ENCODE data around the gene SNAI1.
"Not testable (repeated sequence)": the region's sequence is repeated elsewhere in the genome, so short reads cannot be mapped to it uniquely, and the experiment has no call there.

Gene SNAI1

DNA sequence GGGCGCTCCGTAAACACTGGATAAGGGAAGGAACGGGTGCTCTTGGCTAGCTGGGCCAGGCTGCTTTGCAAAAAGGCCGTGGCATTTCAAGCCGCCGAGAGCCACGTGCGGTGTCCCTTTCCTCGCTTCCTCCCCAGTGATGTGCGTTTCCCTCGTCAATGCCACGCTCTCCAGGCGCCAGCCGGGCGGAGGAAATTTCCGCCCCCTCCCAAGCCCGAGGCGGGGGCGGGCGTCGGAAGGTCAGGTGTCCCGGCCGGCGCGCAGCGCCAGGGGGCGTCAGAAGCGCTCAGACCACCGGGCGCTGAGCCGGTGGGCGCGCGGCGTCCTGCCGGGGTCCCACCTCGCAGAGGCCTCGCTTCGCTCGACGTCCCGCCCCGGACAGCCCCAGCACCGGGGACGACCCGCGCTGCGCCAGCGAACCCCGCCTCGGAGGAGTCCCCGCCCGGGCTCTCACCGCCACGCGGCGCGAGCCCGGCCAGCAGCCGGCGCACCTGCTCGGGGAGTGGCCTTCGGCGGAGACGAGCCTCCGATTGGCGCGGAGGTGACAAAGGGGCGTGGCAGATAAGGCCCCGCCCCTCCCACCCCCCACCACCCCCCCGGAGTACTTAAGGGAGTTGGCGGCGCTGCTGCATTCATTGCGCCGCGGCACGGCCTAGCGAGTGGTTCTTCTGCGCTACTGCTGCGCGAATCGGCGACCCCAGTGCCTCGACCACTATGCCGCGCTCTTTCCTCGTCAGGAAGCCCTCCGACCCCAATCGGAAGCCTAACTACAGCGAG, at the start of gene SNAI1:
SNAI1 (plus strand) TSS at position 635 of the 777 bp plus-strand sequence; CDS start at position 715, 80 bp downstream.
- DNase-seq (ENCODE audit: low read depth in 2 of 2) = peak; percentile 78

DNA sequence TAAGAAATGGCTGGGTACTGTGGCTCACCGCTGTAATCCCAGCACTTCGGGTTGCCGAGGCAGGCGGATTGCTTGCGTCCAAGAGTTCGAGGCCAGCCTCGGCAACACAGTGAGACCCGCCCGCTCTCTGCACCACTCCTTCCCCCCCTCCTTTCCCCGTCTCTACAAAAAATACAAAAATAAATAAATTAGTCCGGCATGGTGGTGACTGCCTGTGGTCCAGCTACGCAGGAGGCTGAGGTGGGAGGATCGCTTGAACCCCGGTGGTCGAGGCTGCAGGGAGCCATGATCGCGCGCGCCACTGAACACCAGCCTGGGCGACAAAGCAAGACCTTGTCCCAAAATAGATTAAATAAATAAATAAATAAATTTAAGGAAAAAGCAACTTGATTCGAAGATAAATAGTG, 47.0 kb upstream of the SNAI1 start:
- no peak for DNase-seq (ENCODE audit: low read depth in 2 of 2)

DNA sequence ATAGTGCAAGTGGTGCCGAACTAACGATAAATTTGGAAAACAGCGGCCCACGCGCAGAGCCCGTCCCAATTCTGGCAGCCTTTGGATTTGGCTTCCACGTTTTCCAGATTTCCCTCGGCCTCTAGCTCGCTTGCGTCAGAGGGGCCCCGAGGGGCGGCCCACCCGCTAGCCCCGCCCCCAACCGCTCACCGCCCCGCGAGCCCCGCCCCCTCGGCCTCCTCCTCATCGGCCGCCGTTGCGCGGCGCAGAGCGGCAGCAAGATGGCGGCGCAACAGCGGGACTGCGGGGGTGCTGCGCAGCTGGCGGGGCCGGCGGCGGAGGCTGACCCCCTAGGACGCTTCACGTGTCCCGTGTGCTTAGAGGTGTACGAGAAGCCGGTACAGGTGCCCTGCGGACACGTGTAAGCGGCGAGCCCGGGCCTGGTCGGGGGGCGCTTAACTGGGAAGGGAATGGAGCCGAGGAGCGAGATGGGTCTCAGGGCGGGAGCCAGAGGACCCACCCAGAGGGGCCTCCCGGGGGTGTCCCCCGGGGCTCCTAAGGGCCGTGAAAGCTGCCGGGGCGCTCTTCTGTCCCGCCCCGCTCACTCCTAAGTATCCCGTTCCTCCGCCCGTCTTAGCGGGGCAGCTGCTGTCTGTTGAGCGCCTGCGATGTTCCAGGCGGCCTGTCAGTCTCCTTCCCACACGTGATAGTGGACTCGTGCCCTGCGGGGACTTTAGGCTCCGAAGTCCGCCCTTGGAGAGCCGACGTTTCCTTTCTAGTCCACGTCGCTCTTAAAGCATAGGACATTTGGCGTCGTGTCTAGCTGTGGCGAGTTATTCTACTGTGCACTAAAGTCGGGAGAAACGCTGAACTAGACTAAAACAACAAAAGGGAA, 46.4 kb upstream of the SNAI1 start, which contains the start of gene RNF114:
RNF114 (plus strand) TSS at position 245 of the 874 bp plus-strand sequence; CDS start at position 261, 16 bp downstream.
- DNase-seq (ENCODE audit: low read depth in 2 of 2) = peak; percentile 79 to 89

DNA sequence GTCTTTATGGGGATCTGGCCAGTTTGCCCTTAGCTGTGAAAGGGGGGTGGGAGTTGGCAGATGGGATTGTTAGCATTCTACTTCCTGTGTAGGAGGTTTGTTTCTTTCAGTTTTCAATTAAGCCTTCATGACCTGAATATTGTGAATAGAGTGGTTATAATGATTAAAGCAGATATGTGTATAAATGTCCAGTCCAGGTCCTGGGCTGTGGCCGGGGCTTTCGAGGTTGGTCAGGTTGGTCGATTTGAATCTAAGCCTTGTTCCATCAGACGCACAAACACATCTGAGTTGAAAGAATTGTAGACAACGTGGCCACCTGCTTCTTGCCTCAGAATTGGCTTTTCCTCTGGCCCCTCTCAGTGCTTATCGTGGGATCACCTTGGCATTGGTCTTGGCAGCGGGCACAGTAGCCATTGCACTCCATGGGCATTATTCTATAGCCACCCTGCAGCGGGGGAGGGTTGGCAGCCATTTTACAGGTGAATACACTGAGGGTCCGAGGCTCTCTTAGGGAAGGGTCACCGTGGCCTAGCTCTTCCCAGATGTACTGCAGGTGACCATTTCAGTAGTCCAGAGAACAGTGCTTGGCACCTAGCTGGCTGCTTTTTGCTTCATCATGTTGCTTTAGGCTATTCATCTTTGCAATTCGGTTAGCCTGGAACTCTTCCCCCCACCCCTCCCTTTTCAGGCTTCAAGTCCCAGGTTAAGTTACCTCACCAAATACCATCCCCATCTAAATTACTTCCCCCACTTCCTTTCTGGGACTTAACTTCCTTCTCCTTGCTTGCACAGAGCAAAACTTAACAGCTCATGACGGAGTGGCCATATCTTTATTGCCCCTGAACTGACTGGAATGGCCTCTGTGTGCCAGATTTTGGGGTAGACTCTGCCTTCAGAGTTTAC, 45.5 kb upstream of the SNAI1 start:
- no peak for DNase-seq (ENCODE audit: low read depth in 2 of 2)

DNA sequence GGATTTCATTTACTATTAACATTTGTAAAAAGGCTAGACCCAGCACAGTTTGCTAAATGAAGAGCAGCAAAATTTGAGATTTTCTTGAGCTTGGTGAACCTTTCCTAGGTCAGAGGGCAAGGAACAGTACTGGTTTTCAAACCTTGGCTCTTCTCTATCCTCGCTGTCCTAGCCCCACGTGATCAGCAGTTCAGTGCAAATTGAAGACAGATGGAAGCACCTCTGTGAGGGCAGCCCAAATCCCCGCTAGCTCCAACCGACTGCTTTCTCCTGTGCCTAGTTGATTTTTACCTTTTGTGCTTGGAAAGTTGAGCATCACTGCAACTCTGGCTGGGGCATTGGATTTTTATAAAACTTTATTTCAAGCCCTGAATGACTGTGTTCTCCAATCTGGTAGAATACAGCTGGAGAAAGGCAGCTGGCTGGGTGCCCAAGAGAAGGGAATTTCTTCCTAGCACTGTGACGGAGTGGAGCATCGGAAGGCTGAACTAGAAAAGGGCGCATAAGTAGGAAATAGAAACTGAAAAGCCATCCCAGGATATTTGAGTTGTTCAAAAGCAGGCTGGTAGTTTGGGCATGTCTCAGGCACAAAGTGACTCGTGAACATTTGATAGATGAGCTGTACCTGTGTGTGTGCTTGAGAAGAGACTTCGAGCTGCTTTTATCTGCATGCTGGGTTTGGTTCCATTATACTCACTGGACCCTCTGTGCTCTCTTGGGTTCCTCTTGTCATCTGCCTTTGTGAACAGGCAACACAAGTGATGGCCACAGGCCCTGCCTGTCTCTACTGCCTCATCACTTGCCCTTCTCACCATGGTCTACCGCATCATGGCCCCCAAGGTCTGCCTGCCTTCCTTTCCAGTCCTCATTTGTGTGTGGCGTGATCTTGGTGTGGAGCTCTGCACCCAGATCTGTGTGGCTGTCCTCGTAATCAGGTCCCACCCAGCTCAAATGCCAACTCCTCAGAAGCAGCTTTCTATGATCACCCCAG, 44.3 kb upstream of the SNAI1 start:
- no peak for DNase-seq (ENCODE audit: low read depth in 2 of 2)

DNA sequence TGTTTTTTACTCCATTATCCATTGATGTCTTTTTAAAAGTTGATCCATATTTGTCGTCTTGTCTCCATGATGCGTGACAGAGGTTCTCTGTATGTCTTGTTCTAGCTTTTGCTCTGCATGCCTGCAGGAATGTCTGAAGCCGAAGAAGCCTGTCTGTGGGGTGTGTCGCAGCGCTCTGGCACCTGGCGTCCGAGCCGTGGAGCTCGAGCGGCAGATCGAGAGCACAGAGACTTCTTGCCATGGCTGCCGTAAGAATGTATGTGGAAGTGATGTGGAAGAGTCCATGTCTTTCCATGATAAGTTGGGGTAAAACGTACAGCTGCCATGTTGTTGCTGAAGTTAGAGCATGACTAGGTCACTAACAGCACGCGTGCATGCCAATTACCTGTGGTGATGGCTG, 41.3 kb upstream of the SNAI1 start:
- DNase-seq (ENCODE audit: low read depth in 2 of 2) = no peak

DNA sequence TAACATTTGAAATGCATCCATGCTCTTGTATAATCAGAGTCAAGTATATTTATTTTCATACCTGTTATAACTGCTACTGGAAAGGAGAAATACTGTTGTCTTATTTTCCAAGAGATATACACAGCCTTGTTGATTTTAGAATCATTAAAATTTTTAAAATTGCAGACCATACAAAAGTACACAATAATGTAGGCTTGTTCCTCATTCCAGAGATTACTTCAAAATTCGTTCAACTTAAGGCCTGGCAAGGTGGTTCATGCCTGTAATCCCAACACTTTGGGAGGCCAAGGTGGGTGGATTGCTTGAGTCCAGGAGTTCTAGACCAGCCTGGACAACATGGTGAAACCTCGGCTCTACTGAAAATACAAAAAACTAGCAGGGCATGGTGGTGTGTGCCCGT, 40.5 kb upstream of the SNAI1 start:
- DNase-seq (ENCODE audit: low read depth in 2 of 2) = no peak

DNA sequence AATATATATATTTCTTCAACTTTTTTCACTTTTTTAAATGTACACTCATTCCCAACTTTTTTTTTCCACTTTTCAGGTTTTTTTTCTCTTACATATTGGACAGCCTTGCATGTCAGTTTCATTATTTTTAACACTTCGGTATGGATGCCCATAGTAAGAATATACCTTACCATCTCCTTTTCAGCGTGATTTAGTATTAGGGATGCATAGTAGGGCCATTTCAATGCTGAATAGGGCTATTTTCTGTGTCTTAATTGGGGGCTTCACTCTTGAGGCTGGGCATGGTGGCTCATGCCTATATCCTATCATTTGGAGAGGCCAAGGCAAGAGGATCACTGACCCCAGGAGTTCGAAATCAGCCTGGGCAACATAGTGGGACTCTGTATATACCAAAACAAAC, 39.8 kb upstream of the SNAI1 start:
- DNase-seq (ENCODE audit: low read depth in 2 of 2) = no peak

DNA sequence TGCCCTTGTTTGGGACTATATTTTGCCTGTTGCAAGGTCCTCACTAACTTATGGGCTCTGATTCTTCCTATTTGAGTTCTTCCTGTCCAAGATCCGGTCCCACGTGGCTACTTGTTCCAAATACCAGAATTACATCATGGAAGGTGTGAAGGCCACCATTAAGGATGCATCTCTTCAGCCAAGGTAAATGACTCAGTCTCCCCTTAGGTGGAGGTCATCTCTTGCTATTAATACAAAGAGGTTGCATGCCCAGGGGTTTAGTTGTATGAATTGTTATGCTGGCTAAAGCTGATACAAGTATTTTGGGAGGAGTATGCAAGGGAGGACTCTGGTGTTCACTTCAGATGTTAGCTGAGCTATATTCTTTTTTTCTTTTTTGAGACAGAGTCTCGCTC, 37.5 kb upstream of the SNAI1 start:
- DNase-seq (ENCODE audit: low read depth in 2 of 2) = no peak

DNA sequence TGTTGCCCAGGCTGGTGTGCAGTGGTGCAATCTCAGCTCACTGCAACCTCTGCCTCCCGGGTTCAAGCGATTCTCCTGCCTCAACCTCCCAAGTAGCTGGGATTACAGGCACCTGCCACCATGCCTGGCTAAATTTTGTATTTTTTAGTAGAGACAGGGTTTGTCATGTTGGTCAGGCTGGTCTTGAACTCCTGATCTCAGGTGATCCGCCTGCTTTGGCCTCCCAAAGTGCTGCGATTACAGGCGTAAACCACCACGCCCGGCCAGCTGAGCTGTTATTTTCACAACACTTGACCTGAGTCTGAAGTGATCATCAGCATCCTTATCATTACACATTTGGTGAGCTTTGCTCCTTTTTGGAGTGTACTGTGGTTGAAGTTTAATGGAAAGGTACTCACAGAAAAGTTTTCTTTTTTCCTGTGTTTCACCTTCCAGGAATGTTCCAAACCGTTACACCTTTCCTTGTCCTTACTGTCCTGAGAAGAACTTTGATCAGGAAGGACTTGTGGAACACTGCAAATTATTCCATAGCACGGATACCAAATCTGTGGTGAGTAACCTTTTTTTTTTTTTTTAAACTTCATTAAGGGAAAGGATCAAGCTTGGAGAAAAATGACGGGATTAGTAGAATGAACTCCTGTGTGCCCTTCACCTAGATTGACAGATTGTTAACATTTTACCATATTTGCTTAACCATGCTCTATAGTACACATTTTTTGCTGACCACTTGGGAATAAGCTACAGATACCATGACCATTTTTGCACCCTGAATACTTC, 36.9 kb upstream of the SNAI1 start:
- DNase-seq (ENCODE audit: low read depth in 2 of 2) = no peak

DNA sequence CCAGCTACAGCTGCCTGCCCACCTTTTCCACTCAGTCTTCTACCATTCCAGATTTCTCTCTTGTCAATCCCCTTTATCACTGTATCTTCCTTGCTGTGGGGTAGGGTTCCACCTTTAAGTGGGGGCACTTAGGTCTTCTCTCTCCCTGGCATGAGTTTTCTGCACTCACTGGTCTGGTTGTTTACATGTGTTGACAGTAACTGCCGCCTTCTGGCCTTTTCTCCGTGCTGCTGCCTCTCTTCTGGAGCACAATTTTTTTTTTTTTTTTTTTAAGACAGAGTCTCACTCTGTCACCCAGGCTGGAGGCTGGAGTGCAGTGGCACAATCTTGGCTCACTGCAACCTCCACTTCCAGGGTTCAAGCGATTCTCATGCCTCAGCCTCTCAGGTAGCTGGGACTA, 34.6 kb upstream of the SNAI1 start:
- DNase-seq (ENCODE audit: low read depth in 2 of 2) = no peak

DNA sequence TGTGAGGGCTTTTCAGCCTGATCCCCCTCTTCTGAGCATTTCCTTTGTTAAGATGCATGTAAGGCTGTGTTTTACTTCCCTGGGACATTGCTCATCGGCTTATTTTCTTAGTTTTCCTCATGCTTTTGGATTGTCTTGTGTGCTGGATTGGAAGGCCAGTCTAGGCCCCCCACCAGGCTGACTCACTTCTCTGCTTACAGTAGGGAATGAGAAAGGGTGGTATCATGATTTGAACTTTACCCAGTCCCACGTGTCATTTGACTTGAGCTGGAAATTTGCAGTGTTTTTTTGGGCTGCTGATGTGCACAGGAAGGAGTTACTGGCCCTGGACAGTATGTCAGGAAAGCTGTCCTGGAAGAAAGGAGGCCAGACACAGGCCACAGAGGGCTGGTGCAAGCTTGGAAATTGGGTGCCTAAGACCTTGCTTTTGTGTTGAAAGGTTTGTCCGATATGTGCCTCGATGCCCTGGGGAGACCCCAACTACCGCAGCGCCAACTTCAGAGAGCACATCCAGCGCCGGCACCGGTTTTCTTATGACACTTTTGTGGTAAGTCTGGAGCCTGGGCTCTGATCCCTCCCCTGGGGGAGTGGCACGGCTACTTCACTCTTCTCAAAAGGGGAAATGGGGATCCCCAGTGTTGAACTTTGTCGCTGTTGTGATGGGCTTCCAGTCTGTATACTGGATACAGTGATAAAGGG, 33.8 kb upstream of the SNAI1 start:
- DNase-seq (ENCODE audit: low read depth in 2 of 2) = no peak

DNA sequence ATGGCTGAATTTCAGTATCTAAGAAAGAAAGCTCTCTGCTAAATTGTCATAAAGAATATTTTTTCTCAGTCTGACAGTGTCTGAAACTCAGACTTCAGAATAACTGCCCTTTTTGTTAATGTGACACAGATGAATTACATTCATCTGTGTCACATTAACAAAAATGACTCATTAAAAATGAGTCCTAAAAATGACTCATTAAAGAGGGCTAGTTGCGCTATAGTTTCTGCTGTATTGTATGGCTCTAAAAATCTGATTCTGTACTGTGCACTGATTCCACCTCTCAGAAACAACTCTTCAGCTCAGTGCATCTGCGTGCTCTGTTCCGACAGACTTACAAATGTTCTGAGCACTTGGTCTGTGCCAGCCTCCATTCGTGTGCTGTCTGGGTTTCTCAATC, 31.6 kb upstream of the SNAI1 start:
- DNase-seq (ENCODE audit: low read depth in 2 of 2) = no peak

DNA sequence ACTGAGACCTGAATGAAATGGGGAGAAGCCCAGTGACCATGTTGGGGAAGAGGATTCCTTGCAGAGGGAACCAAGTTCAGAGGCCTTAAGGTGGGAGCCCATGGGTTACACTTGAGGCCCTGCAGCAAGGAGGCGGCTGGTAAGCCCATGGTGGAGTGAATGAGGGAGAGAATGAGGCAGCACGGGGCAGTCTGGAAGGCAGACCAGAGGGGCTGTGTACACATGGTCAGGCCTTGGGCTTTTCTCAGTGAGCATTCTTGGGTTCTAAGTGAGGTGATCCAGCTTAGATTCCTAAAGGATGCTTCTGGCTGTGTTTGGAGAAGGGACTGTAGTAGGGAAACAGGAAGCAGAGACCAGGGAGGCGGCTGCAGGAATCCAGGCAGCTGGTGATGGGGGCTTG, 27.6 kb upstream of the SNAI1 start:
- DNase-seq (ENCODE audit: low read depth in 2 of 2) = no peak

DNA sequence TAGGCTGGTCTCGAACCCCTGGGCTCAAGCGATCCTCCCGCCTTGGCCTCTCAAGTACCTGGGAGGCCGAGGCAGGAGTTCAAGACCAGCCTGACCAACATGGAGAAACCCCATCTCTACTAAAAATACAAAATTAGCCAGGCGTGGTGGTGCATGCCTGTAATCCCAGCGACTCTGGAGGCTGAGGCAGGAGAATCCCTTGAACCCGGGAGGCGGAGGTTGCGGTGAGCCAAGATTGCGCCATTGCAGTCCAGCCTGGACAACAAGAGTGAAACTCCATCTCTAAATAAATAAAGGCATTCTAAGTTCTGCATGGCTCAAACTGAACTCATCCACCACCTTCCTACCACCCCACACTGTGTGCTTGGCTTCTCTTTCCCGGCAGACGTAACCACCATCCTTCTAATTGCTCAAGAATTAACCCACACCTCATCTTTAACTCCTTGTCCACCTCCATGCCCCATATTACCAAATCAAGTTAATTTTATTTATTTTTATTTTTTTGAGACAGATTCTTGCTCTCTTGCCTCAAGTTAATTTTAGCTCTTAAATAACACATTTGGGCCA, 26.9 kb upstream of the SNAI1 start:
- not testable (repeated sequence) for DNase-seq (ENCODE audit: low read depth in 2 of 2)

DNA sequence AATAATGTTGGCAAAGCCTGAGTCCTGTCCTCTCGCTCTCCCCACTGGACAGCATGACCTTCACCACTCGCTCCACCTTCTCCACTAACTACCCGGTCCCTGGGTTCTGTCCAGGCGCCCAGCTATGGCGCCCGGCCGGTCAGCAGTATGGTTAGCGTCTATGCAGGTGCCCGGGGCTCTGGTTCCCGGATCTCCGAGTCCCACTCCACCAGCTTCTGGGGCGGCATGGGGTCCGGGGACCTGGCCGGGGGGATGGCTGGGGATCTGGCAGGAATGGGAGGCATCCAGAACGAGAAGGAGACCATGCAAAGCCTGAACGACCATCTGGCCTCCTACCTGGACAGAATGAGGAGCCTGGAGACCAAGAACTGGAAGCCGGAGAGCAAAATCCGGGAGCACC, 26.1 kb upstream of the SNAI1 start:
- DNase-seq (ENCODE audit: low read depth in 2 of 2) = no peak

DNA sequence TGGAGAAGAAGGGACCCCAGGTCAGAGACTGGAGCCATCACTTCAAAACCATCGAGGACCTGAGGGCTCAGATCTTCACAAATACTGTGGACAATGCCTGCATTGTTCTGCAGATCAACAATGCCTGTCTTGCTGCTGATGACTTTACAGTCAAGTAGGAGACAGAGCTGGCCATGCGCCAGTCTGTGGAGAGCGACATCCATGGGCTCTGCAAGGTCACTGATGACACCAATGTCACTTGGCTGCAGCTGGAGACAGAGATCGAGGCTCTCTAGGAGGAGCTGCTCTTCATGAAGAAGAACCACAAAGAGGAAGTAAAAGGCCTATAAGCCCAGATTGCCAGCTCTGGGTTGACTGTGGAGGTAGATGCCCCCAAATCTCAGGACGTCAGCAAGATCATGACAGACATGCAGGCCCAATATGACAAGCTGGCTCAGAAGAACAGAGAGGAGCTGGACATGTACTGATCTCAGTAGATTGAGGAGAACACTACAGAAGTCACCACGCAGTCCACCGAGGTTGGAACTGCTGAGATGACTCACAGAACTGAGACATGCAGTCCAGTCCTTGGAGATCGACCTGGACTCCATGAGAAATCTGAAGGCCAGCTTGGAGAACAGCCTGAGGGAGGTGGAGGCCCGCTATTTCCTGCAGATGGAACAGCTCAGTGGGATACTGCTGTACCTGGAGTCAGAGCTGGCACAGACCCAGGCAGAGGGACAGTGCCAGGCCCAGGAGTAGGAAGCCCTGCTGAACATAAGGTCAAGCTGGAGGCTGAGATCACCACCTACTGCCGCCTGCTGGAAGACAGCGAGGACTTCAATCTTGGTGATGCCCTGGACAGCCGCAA, 25.5 kb upstream of the SNAI1 start:
- DNase-seq (ENCODE audit: low read depth in 2 of 2) = not testable (repeated sequence)

DNA sequence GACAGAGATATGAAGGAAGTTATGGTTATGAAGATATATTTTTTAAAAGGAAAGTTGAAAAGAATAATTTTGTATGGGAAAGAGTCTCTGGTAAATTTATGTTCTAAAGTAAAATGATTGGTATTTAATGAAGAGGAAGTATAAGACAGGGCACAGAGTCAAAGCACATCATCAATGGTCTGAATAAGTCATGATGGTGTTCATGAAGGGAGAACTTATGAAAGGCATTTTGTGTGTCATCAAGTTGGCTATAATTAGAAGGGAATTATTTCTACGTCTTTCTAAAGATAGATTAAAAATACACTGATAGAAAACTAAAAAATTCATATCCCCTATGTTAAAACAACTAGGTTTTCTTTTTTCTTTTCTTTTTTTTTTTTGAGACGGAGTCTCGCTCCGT, 21.4 kb upstream of the SNAI1 start:
- DNase-seq (ENCODE audit: low read depth in 2 of 2) = no peak

Measured in stimulated activated CD4-positive, alpha-beta T cell treated with anti-CD3 and anti-CD28 coated beads, Interleukin-15, amount 100 ng/mL, for 48 hours (primary cell).